DMS 273 (cell line): Measurements from ENCODE around the gene NMNAT1.
"Not testable (repeated sequence)": the region's sequence is repeated elsewhere in the genome, so short reads cannot be mapped to it uniquely, and the experiment has no call there.

Experiments used
- DNase-seq: peaks from one replicate; lab custom pipeline; 2025; ENCODE audit not compliant: unreplicated experiment; lab: John Stamatoyannopoulos, UW

NMNAT1 gene

GRCh38 chr1:9917901-9918300, 25.4 kb upstream of the NMNAT1 start:
- DNase-seq = no peak

GRCh38 chr1:9920606-9921005, 22.7 kb upstream of the NMNAT1 start:
- DNase-seq = no peak

GRCh38 chr1:9922342-9922741, 20.9 kb upstream of the NMNAT1 start:
- no peak for DNase-seq

GRCh38 chr1:9927259-9927658, 16.0 kb upstream of the NMNAT1 start:
- DNase-seq = no peak

- no peak for DNase-seq
These were observed 13.6 kb upstream of the NMNAT1 start for GRCh38 chr1:9929431-9930385.

GRCh38 chr1:9942399-9942938, 806 bp upstream of the NMNAT1 start:
- DNase-seq = peak; percentile 80

GRCh38 chr1:9946315-9946714, 3.0 kb downstream of the NMNAT1 start:
- DNase-seq = no peak

GRCh38 chr1:9957726-9958125, 14.5 kb downstream of the NMNAT1 start:
- DNase-seq = no peak

GRCh38 chr1:9960011-9960410, 16.7 kb downstream of the NMNAT1 start:
- no peak for DNase-seq

- peak; percentile 91 for DNase-seq
These were observed 17.7 kb downstream of the NMNAT1 start for GRCh38 chr1:9960706-9961562.

GRCh38 chr1:9984253-9984652, 41.0 kb downstream of the NMNAT1 start:
- no peak for DNase-seq

- DNase-seq = no peak
These were observed 41.7 kb downstream of the NMNAT1 start for GRCh38 chr1:9985001-9985400.

- DNase-seq = no peak
These were observed 46.5 kb downstream of the NMNAT1 start for GRCh38 chr1:9989773-9990172.

- DNase-seq = no peak
These were observed 47.7 kb downstream of the NMNAT1 start for GRCh38 chr1:9990944-9991343.

GRCh38 chr1:9992910-9993309, 49.6 kb downstream of the NMNAT1 start:
- DNase-seq = no peak

- DNase-seq = no peak
These were observed 50.3 kb downstream of the NMNAT1 start for GRCh38 chr1:9993561-9994075.

GRCh38 chr1:9996624-9997582, 53.6 kb downstream of the NMNAT1 start, which contains the start of gene RBP7:
Gene RBP7 (plus strand): TSS chr1:9997228. CDS start chr1:9997259, 31 bp downstream.
- DNase-seq = peak; percentile 58

GRCh38 chr1:10001016-10001665, 57.9 kb downstream of the NMNAT1 start:
- peak; percentile 16 for DNase-seq

- not testable (repeated sequence) for DNase-seq
These were observed 62.0 kb downstream of the NMNAT1 start for GRCh38 chr1:10005248-10005647.

- peak; percentile 31 for DNase-seq
These were observed 63.9 kb downstream of the NMNAT1 start for GRCh38 chr1:10007169-10007568.
